ENCODE data around the gene GRAMD4. TPM values are rescaled to one million over a fixed set of nuclear protein-coding genes. Genes with fewer than 3 reads are reported as not detected.

Gene GRAMD4
- total RNA-seq, 1 experiment from 2014 or later, result 29.0 TPM

- H3K79me2 ChIP-seq (ENCODE audit: low read length), result no peaks in the 10 kb centered on the region
- H3K27ac ChIP-seq (ENCODE audit: low read length), result no peak overlapping the region
- no peaks in the 10 kb centered on the region for H3K9me2 ChIP-seq (replicated peaks; ENCODE audit: insufficient read depth, low read length)
- H3K4me1 ChIP-seq (ENCODE audit: low read length), result peaks cover 2% of the 10 kb centered on the region
- no peak overlapping the region for H3K4me3 ChIP-seq (ENCODE audit: low read length)
- H4K20me1 ChIP-seq (ENCODE audit: insufficient read depth, low read depth, low read length), result 0 out of 2 replicates have a peak, but pooled peaks cover 6% of the 10 kb centered on the region
- H3K9me3 ChIP-seq (ENCODE audit: low read length), result no peaks in the 10 kb centered on the region
- H3K9ac ChIP-seq (ENCODE audit: low read length), result no peak overlapping the region
- no peak for DNase-seq
- no peak overlapping the region for H2AFZ ChIP-seq (ENCODE audit: low read length)
- H3K27me3 ChIP-seq (ENCODE audit: low read length), result no peaks in the 10 kb centered on the region
- no peaks in the 10 kb centered on the region for H3K36me3 ChIP-seq (ENCODE audit: insufficient read depth, low read length)
- H3K4me2 ChIP-seq (ENCODE audit: low read depth, low read length, poor library complexity, severe bottlenecking), result no peak overlapping the region
Measured at GRCh38 chr22:46598224-46598623, 22.0 kb upstream of the GRAMD4 start.

GRCh38 chr22:46598737-46599424 lies 21.3 kb upstream of the GRAMD4 start:
- H3K9me3 ChIP-seq (ENCODE audit: low read length), result no peaks in the 10 kb centered on the region
- H3K4me3 ChIP-seq (ENCODE audit: low read length), result no peak overlapping the region
- H3K36me3 ChIP-seq (ENCODE audit: insufficient read depth, low read length), result no peaks in the 10 kb centered on the region
- no peak for DNase-seq
- no peaks in the 10 kb centered on the region for H3K79me2 ChIP-seq (ENCODE audit: low read length)
- H3K9me2 ChIP-seq (replicated peaks; ENCODE audit: insufficient read depth, low read length), result no peaks in the 10 kb centered on the region
- H2AFZ ChIP-seq (ENCODE audit: low read length), result no peak overlapping the region
- 0 out of 2 replicates have a peak, but pooled peaks cover 6% of the 10 kb centered on the region for H4K20me1 ChIP-seq (ENCODE audit: insufficient read depth, low read depth, low read length)
- no peak overlapping the region for H3K9ac ChIP-seq (ENCODE audit: low read length)
- peaks cover under 1% of the 10 kb centered on the region; the same call in 1 of the 2 replicates for H3K4me1 ChIP-seq (ENCODE audit: low read length)
- H3K27me3 ChIP-seq (ENCODE audit: low read length), result no peaks in the 10 kb centered on the region
- H3K4me2 ChIP-seq (ENCODE audit: low read depth, low read length, poor library complexity, severe bottlenecking), result no peak overlapping the region
- no peak overlapping the region for H3K27ac ChIP-seq (ENCODE audit: low read length)

GRCh38 chr22:46600273-46600796 lies 19.9 kb upstream of the GRAMD4 start:
- Histone ChIP-seq H2AFZ (ENCODE audit: low read length) (no peak overlapping the region), H3K4me2 (ENCODE audit: low read depth, low read length, poor library complexity, severe bottlenecking) (no peak overlapping the region), H3K79me2 (ENCODE audit: low read length) (no peaks in the 10 kb centered on the region), H3K27me3 (ENCODE audit: low read length) (no peaks in the 10 kb centered on the region), H4K20me1 (ENCODE audit: insufficient read depth, low read depth, low read length) (peaks cover 7% of the 10 kb centered on the region; the same call in 1 of the 2 replicates), H3K4me3 (ENCODE audit: low read length) (no peak overlapping the region), H3K9me2 (replicated peaks; ENCODE audit: insufficient read depth, low read length) (no peaks in the 10 kb centered on the region), H3K27ac (ENCODE audit: low read length) (no peak overlapping the region), H3K36me3 (ENCODE audit: insufficient read depth, low read length) (no peaks in the 10 kb centered on the region), H3K4me1 (ENCODE audit: low read length) (peaks cover 9% of the 10 kb centered on the region), H3K9ac (ENCODE audit: low read length) (no peak overlapping the region), H3K9me3 (ENCODE audit: low read length) (no peaks in the 10 kb centered on the region)
- no peak for DNase-seq

GRCh38 chr22:46602025-46602424 lies 18.2 kb upstream of the GRAMD4 start:
- Histone ChIP-seq H3K27me3 (ENCODE audit: low read length) (no peaks in the 10 kb centered on the region), H3K4me3 (ENCODE audit: low read length) (no peak overlapping the region), H3K79me2 (ENCODE audit: low read length) (no peaks in the 10 kb centered on the region), H2AFZ (ENCODE audit: low read length) (no peak overlapping the region), H3K4me1 (ENCODE audit: low read length) (peaks cover 9% of the 10 kb centered on the region), H3K27ac (ENCODE audit: low read length) (no peak overlapping the region), H3K36me3 (ENCODE audit: insufficient read depth, low read length) (no peaks in the 10 kb centered on the region), H3K4me2 (ENCODE audit: low read depth, low read length, poor library complexity, severe bottlenecking) (no peak overlapping the region), H3K9ac (ENCODE audit: low read length) (no peak overlapping the region), H3K9me3 (ENCODE audit: low read length) (no peaks in the 10 kb centered on the region), H4K20me1 (ENCODE audit: insufficient read depth, low read depth, low read length) (peaks cover 8% of the 10 kb centered on the region; the same call in 1 of the 2 replicates), H3K9me2 (replicated peaks; ENCODE audit: insufficient read depth, low read length) (no peaks in the 10 kb centered on the region)
- no peak for DNase-seq

DNA sequence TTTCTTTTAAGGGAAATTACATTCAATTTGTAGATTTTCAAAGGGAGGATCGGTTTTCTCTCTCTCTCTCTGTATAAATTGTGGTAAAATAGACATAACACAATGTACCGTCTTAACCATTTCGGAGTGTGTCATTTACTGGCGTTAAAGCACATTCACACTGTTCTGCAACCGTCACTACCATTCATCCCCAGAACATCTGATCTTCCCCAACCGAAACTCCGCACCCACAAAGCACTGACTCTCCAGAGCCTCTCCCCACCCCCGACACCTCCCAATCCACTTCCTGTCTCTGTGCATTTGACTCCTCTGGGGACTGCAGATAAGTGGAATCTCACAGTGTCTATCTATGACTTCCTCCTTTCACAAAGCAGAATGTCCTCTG lies 15.9 kb upstream of the GRAMD4 start:
- DNase-seq, result peak; percentile 60
- Histone ChIP-seq H3K79me2 (ENCODE audit: low read length) (no peaks in the 10 kb centered on the region), H3K4me3 (ENCODE audit: low read length) (no peak overlapping the region), H3K9me2 (replicated peaks; ENCODE audit: insufficient read depth, low read length) (no peaks in the 10 kb centered on the region), H3K36me3 (ENCODE audit: insufficient read depth, low read length) (no peaks in the 10 kb centered on the region), H3K4me1 (ENCODE audit: low read length) (peaks cover 9% of the 10 kb centered on the region), H3K9me3 (ENCODE audit: low read length) (no peaks in the 10 kb centered on the region), H2AFZ (ENCODE audit: low read length) (no peak overlapping the region), H4K20me1 (ENCODE audit: insufficient read depth, low read depth, low read length) (peaks cover 2% of the 10 kb centered on the region; the same call in 1 of the 2 replicates), H3K9ac (ENCODE audit: low read length) (0 out of 2 replicates have a peak overlapping the region, but pooled peaks have one; percentile 26), H3K27ac (ENCODE audit: low read length) (no peak overlapping the region), H3K4me2 (ENCODE audit: low read depth, low read length, poor library complexity, severe bottlenecking) (peak overlapping the region; percentile 42), H3K27me3 (ENCODE audit: low read length) (no peaks in the 10 kb centered on the region)

GRCh38 chr22:46605117-46605516 lies 15.1 kb upstream of the GRAMD4 start:
- Histone ChIP-seq H3K9me3 (ENCODE audit: low read length) (no peaks in the 10 kb centered on the region), H3K4me1 (ENCODE audit: low read length) (peaks cover 9% of the 10 kb centered on the region), H3K9ac (ENCODE audit: low read length) (no peak overlapping the region), H4K20me1 (ENCODE audit: insufficient read depth, low read depth, low read length) (peaks cover 2% of the 10 kb centered on the region; the same call in 1 of the 2 replicates), H3K4me2 (ENCODE audit: low read depth, low read length, poor library complexity, severe bottlenecking) (no peak overlapping the region), H3K27ac (ENCODE audit: low read length) (no peak overlapping the region), H2AFZ (ENCODE audit: low read length) (no peak overlapping the region), H3K4me3 (ENCODE audit: low read length) (no peak overlapping the region), H3K9me2 (replicated peaks; ENCODE audit: insufficient read depth, low read length) (no peaks in the 10 kb centered on the region), H3K36me3 (ENCODE audit: insufficient read depth, low read length) (no peaks in the 10 kb centered on the region), H3K27me3 (ENCODE audit: low read length) (no peaks in the 10 kb centered on the region), H3K79me2 (ENCODE audit: low read length) (no peaks in the 10 kb centered on the region)
- no peak for DNase-seq

DNA sequence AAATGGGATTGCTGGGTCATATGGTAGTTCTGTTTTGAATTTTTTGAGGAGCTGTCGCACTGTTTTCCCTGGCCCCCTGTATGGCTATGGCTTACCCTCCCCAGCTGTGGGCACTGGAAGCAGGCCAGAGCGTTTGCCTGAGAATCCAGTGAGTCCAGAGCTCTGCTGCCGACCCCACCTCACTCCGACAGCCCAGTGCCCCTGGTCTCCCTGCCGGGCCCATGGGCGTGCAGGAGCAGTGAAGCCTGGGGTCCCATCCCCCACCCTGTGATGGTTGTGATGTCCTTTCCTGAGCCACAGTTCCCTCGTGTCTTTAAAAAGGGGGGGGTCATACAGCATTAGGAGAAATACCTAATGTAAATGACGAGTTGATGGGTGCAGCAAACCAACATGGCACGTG lies 13.3 kb upstream of the GRAMD4 start:
- Histone ChIP-seq H3K9me2 (replicated peaks; ENCODE audit: insufficient read depth, low read length) (no peaks in the 10 kb centered on the region), H3K9me3 (ENCODE audit: low read length) (no peaks in the 10 kb centered on the region), H3K9ac (ENCODE audit: low read length) (no peak overlapping the region), H3K36me3 (ENCODE audit: insufficient read depth, low read length) (no peaks in the 10 kb centered on the region), H4K20me1 (ENCODE audit: insufficient read depth, low read depth, low read length) (peaks cover 2% of the 10 kb centered on the region; the same call in 1 of the 2 replicates), H3K27me3 (ENCODE audit: low read length) (no peaks in the 10 kb centered on the region), H3K27ac (ENCODE audit: low read length) (no peak overlapping the region), H2AFZ (ENCODE audit: low read length) (no peak overlapping the region), H3K4me2 (ENCODE audit: low read depth, low read length, poor library complexity, severe bottlenecking) (no peak overlapping the region), H3K4me1 (ENCODE audit: low read length) (peaks cover 9% of the 10 kb centered on the region), H3K4me3 (ENCODE audit: low read length) (no peak overlapping the region), H3K79me2 (ENCODE audit: low read length) (no peaks in the 10 kb centered on the region)
- DNase-seq, result no peak

DNA sequence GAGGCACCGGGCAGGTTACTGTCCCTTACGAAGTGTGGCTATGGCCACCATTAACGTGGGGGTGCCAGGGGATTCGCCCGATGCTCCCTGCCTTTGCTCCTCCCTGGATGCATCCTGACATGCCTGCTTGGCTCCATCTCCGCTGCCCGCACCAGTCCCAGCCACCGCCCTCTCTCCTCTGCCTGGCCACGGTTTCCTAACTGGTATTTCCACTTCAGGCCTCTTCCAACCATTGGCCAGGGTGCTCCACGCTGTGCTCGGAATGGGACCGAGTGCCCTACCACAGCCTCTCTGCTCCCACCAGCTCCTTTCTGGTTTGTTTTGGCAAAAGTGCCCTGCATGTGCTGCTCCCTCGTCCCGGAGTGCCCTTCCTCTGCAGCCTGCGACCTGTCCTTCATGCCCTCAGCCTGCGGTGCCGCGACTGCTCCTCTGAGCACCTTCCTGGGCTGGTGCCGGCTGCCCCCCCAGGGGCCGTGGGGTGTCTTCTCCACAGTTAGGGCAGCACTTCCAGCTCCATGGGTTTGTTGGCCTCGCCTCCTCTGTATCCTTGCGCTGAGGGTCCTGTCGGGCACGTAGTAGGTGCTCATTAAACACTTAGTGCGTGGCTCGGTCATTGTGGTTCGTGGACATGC lies 12.6 kb upstream of the GRAMD4 start:
- DNase-seq, result no peak
- peaks cover 14% of the 10 kb centered on the region for H3K4me1 ChIP-seq (ENCODE audit: low read length)
- H3K4me2 ChIP-seq (ENCODE audit: low read depth, low read length, poor library complexity, severe bottlenecking), result no peak overlapping the region
- no peak overlapping the region for H3K9ac ChIP-seq (ENCODE audit: low read length)
- H4K20me1 ChIP-seq (ENCODE audit: insufficient read depth, low read depth, low read length), result peaks cover 2% of the 10 kb centered on the region; the same call in 1 of the 2 replicates
- no peaks in the 10 kb centered on the region for H3K9me2 ChIP-seq (replicated peaks; ENCODE audit: insufficient read depth, low read length)
- no peaks in the 10 kb centered on the region for H3K79me2 ChIP-seq (ENCODE audit: low read length)
- no peak overlapping the region for H3K27ac ChIP-seq (ENCODE audit: low read length)
- no peak overlapping the region for H2AFZ ChIP-seq (ENCODE audit: low read length)
- H3K36me3 ChIP-seq (ENCODE audit: insufficient read depth, low read length), result no peaks in the 10 kb centered on the region
- no peaks in the 10 kb centered on the region for H3K9me3 ChIP-seq (ENCODE audit: low read length)
- H3K4me3 ChIP-seq (ENCODE audit: low read length), result no peak overlapping the region
- no peaks in the 10 kb centered on the region for H3K27me3 ChIP-seq (ENCODE audit: low read length)
